ENCODE results near the gene HJV. TPM values are rescaled to one million over a fixed set of nuclear protein-coding genes. Genes with fewer than 3 reads are reported as not detected.
"Not testable (repeated sequence)": the region's sequence is repeated elsewhere in the genome, so short reads cannot be mapped to it uniquely, and the experiment has no call there.

The HJV gene
- total and polyA plus RNA-seq, 2 donors, result 0.38 to 0.62 TPM

DNA sequence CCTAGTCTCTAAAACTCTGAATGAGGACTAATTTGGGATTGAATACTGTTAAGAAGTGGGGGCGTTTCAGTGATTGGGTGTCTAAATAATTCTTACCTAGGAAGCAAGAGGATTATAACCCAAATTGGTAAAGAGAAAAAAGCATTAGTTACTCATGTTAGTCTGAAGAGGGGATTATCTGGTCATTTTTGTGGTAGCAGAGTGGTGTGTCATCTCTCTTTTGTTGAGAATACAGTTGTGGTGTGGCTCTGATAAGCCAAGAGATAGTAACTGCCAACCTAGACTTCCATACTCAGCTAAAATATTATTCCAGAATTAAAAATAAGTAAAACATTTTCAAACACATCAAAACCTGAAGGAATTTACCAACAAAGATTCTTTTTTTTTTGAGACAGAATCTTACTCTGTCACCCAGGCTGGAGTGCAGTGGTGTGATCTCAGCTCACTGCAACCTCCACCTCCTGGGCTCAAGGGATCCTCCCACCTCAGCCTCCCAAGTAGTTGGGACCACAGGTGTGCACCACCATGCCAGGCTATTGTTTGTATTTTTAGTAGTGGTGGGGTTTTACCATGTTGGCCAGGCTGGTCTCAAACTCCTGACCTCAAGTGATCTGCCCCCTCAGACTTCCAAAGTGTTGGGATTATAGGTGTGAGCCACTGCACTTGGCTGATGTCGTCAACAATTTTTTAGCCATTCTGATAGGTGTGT, 4.4 kb upstream of the HJV start:
- not testable (repeated sequence) for H3K4me3 ChIP-seq (ENCODE audit: low read length in 2 of 2); H3K4me1 ChIP-seq (ENCODE audit: control insufficient read depth in 2 of 2, insufficient read depth in 2 of 2, low read length in 2 of 2); H3K36me3 ChIP-seq (ENCODE audit: control insufficient read depth in 2 of 2, insufficient read depth in 2 of 2, low read length in 1 of 2); H3K9me3 ChIP-seq (ENCODE audit: control insufficient read depth in 2 of 2, insufficient read depth in 1 of 2, low read length in 1 of 2); H3K27ac ChIP-seq (ENCODE audit: low read depth in 1 of 2, low read length in 1 of 2); DNase-seq (ENCODE audit: low read depth in 6 of 9, low spot score in 9 of 9)
- 98% methylated on average over 2 of the region's 2 CpGs for WGBS
- H3K27me3 ChIP-seq (ENCODE audit: control insufficient read depth in 2 of 2, insufficient read depth in 1 of 2, low read length in 1 of 2), result peaks cover 0 to 20% of the 10 kb centered on the region in 2 donors

DNA sequence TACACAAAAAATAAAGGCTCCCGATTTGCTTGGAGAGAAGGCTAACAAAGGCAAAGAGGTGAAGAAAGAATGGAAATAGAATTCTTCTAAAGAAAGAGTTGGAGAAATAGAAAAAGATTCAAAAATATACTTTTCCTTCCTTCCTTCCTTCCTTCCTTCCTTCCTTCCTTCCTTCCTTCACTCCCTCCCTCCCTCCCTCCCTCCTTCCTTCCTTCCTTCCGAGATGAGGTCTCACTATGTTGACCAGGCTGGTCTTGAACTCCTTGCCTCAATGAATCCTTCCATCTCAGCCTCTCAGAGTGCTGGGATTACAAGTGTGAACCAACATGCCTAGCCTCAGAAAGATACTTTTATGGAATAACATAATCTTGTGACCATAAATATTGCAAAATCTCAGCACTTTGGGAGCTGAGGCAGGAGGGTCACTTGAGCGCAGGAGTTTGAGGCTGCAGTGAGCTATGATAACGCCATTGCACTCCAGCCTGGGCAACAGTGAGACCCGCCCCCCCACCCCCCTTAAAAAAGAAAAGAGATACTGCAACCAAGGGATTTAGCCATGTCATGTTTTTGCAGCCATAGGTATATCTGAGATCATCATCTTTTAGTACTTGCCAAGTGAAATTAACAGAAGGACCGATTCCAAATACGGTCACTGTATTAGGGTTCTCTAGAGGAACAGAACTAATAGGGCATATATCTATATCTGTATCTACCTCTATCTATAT, 1.0 kb upstream of the HJV start:
- no peaks in the 10 kb centered on the region for H3K36me3 ChIP-seq (ENCODE audit: control insufficient read depth in 2 of 2, insufficient read depth in 2 of 2, low read length in 1 of 2)
- H3K27me3 ChIP-seq (ENCODE audit: control insufficient read depth in 2 of 2, insufficient read depth in 1 of 2, low read length in 1 of 2), result peaks cover 20 to 53% of the 10 kb centered on the region in 2 donors
- WGBS, result 94% methylated on average over 7 of the region's 7 CpGs
- peaks cover 0 to 8% of the 10 kb centered on the region in 2 donors for H3K4me1 ChIP-seq (ENCODE audit: control insufficient read depth in 2 of 2, insufficient read depth in 2 of 2, low read length in 2 of 2)
- peaks cover 0 to 5% of the 10 kb centered on the region in 2 donors for H3K9me3 ChIP-seq (ENCODE audit: control insufficient read depth in 2 of 2, insufficient read depth in 1 of 2, low read length in 1 of 2)
- H3K27ac ChIP-seq (ENCODE audit: low read depth in 1 of 2, low read length in 1 of 2), result no peak overlapping the region
- no peak for DNase-seq (ENCODE audit: low read depth in 6 of 9, low spot score in 9 of 9)
- H3K4me3 ChIP-seq (ENCODE audit: low read length in 2 of 2), result no peak overlapping the region

DNA sequence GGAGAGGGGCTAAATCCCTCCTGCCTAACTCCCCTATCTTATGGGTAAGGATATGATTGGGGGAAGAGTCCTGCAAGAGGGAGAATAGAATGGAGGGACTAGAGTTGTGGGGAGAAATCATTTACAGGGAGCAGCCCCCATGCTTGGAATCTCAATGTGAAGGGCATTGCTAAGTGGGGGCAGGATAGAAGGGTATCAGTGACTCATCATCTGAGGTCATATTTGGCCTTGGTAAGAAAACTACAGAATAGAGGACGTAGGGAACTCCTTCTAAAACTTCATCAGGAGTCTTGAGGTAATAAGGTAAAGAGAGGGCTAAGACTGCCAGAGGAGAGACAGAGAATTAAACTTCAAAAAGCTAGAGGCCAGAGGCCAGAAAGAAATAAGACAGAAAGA, 487 bp downstream of the HJV start:
- no peak overlapping the region for H3K27ac ChIP-seq (ENCODE audit: low read depth in 1 of 2, low read length in 1 of 2)
- peaks cover 0 to 8% of the 10 kb centered on the region in 2 donors for H3K4me1 ChIP-seq (ENCODE audit: control insufficient read depth in 2 of 2, insufficient read depth in 2 of 2, low read length in 2 of 2)
- peaks cover 0 to 5% of the 10 kb centered on the region in 2 donors for H3K9me3 ChIP-seq (ENCODE audit: control insufficient read depth in 2 of 2, insufficient read depth in 1 of 2, low read length in 1 of 2)
- DNase-seq (ENCODE audit: low read depth in 6 of 9, low spot score in 9 of 9), result no peak
- WGBS, result 85% methylated on average over 1 of the region's 1 CpG
- peaks cover 23 to 67% of the 10 kb centered on the region in 2 donors for H3K27me3 ChIP-seq (ENCODE audit: control insufficient read depth in 2 of 2, insufficient read depth in 1 of 2, low read length in 1 of 2)
- no peaks in the 10 kb centered on the region for H3K36me3 ChIP-seq (ENCODE audit: control insufficient read depth in 2 of 2, insufficient read depth in 2 of 2, low read length in 1 of 2)
- no peak overlapping the region for H3K4me3 ChIP-seq (ENCODE audit: low read length in 2 of 2)

DNA sequence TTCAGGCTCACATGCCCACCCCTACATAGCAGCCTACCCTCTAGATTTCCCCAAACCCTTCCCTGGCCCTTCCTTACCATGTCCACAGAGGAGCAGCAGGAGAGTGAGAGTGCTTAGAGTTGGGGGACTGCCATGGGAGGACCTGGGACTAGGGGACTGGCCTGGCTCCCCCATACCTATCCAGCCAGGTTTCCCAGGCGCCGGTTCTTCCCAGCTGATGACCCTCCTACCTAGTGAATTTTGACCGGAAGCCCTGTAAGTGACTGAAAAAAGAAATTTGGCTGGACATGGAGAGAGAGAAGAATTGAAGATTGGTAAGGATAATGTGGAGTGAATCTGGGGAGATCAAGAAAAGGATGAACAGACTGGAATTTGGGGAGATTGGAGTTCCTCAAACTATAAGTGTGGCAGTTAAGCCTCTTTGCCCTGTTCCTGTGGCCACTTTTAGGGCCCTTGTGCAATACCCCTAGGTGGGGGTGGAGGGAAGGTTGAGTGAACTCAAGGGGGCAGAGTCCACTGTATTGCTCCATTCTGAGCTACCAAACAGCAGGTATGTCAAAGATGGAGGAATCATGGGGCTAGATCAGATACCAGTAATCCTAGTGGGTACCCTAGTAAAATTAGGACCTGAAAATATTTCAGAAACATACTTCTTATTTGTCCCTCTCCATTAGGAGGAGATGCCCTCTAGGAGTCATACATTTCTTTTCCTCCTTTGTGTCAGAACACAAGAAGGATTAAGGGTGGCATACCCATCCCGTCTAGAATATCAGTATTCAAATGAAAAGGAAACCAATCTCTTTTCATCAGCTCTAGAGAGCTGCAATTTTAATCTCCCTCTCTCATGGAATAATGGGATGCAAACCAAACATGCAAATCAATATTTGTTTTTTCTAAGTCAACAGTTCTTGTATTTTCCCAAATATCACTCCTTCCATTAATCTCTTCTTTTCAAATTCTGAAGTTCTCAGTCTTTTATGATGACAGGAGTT, 1.2 kb downstream of the HJV start:
- Histone ChIP-seq H3K9me3 (ENCODE audit: control insufficient read depth in 2 of 2, insufficient read depth in 1 of 2, low read length in 1 of 2) (peaks cover 0 to 5% of the 10 kb centered on the region in 2 donors), H3K27me3 (ENCODE audit: control insufficient read depth in 2 of 2, insufficient read depth in 1 of 2, low read length in 1 of 2) (peaks cover 23 to 69% of the 10 kb centered on the region in 2 donors), H3K4me1 (ENCODE audit: control insufficient read depth in 2 of 2, insufficient read depth in 2 of 2, low read length in 2 of 2) (peaks cover 0 to 8% of the 10 kb centered on the region in 2 donors), H3K27ac (ENCODE audit: low read depth in 1 of 2, low read length in 1 of 2) (no peak overlapping the region), H3K4me3 (ENCODE audit: low read length in 2 of 2) (no peak overlapping the region), H3K36me3 (ENCODE audit: control insufficient read depth in 2 of 2, insufficient read depth in 2 of 2, low read length in 1 of 2) (no peaks in the 10 kb centered on the region)
- WGBS, result 94% methylated on average over 4 of the region's 4 CpGs
- DNase-seq (ENCODE audit: low read depth in 6 of 9, low spot score in 9 of 9), result no peak

DNA sequence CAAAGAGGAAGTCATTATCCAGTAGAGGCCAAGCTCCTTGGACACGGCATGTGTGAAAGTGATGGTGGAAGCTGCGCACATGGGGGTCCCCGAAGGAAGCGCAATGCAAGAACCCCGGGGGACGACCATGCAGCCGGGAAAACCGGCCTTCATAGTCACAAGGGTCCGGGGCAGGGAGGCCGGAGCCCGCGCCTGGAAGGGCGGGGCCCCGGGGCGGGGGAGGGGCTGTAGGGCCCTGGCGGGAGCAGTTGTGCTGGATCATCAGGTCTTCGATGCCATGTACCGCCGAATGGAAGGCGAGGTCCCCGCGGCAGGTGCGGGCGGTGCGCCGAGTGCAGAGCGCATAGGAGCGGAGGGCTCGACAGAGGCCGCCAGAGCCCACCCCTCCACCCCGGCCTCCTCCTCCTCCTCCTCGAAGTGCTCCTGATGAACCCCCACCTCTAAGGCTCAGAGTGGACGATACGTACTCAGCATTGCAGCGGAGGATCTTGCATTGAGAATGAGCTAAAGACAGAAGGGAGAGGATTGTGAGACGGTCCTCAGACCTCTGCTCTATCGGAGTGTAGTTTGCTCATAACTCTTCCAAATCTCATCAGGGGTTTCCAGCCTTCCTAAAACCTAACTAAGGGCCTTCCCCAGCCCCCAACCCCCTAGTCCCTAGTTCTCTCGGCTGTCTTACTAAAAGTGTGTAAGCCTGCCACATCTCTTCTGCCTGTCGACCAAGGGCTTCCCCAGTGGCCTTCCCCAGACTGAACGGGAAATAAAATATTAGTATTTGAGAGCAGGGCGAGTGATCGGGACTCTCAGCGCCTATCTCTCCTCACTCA, 2.1 kb downstream of the HJV start:
- DNase-seq (ENCODE audit: low read depth in 6 of 9, low spot score in 9 of 9), result no peak
- Histone ChIP-seq H3K27ac (ENCODE audit: low read depth in 1 of 2, low read length in 1 of 2) (no peak overlapping the region), H3K4me1 (ENCODE audit: control insufficient read depth in 2 of 2, insufficient read depth in 2 of 2, low read length in 2 of 2) (peaks cover 0 to 8% of the 10 kb centered on the region in 2 donors), H3K4me3 (ENCODE audit: low read length in 2 of 2) (no peak overlapping the region), H3K27me3 (ENCODE audit: control insufficient read depth in 2 of 2, insufficient read depth in 1 of 2, low read length in 1 of 2) (peaks cover 23 to 69% of the 10 kb centered on the region in 2 donors), H3K9me3 (ENCODE audit: control insufficient read depth in 2 of 2, insufficient read depth in 1 of 2, low read length in 1 of 2) (peaks cover 0 to 5% of the 10 kb centered on the region in 2 donors), H3K36me3 (ENCODE audit: control insufficient read depth in 2 of 2, insufficient read depth in 2 of 2, low read length in 1 of 2) (no peaks in the 10 kb centered on the region)
- 19% methylated on average over 43 of the region's 43 CpGs for WGBS

DNA sequence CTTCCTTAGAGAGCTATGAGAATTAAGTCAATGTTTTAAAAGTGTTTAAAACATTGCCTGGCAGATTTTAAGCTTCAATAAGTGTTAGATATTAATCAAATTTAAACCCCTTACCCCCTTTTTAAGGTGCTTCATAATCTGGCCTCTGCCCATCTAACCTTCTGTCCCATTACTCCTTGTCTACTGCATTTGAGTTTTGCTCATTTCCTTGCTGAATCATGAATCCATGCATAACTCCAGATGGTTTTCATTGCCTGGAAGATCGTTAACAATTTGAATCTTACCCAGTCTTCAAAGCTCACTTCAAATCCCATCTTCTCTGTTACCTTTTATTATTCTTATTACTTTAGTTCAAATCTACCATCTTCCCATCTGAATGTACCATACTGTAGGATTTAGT, 4.6 kb downstream of the HJV start:
- Histone ChIP-seq H3K27ac (ENCODE audit: low read depth in 1 of 2, low read length in 1 of 2) (no peak overlapping the region), H3K27me3 (ENCODE audit: control insufficient read depth in 2 of 2, insufficient read depth in 1 of 2, low read length in 1 of 2) (peaks cover 23 to 61% of the 10 kb centered on the region in 2 donors), H3K4me1 (ENCODE audit: control insufficient read depth in 2 of 2, insufficient read depth in 2 of 2, low read length in 2 of 2) (peaks cover 0 to 8% of the 10 kb centered on the region in 2 donors), H3K4me3 (ENCODE audit: low read length in 2 of 2) (no peak overlapping the region), H3K9me3 (ENCODE audit: control insufficient read depth in 2 of 2, insufficient read depth in 1 of 2, low read length in 1 of 2) (peaks cover 0 to 5% of the 10 kb centered on the region in 2 donors), H3K36me3 (ENCODE audit: control insufficient read depth in 2 of 2, insufficient read depth in 2 of 2, low read length in 1 of 2) (no peaks in the 10 kb centered on the region)
- DNase-seq (ENCODE audit: low read depth in 6 of 9, low spot score in 9 of 9), result no peak
- 86% methylated on average over 1 of the region's 1 CpG for WGBS

DNA sequence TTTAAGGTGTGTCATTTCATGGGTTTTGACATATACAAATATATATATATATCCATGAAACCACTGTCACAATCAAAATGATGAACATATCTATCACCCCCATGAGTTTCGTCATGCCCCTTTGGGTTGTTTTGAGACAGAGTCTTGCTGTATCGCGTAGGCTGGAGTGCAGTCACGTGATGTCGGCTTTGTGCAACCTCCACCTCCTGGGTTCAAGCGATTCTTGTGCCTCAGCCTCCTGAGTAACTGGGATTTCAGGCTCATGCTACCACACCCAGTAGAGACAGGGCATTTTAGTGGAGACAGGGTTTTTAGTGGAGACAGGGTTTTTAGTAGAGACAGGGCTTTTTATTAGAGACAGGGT, 8.0 kb downstream of the HJV start:
- no peak overlapping the region for H3K4me3 ChIP-seq (ENCODE audit: low read length in 2 of 2)
- no peaks in the 10 kb centered on the region for H3K4me1 ChIP-seq (ENCODE audit: control insufficient read depth in 2 of 2, insufficient read depth in 2 of 2, low read length in 2 of 2)
- H3K36me3 ChIP-seq (ENCODE audit: control insufficient read depth in 2 of 2, insufficient read depth in 2 of 2, low read length in 1 of 2), result no peaks in the 10 kb centered on the region
- WGBS, result 94% methylated on average over 6 of the region's 6 CpGs
- no peak for DNase-seq (ENCODE audit: low read depth in 6 of 9, low spot score in 9 of 9)
- H3K27ac ChIP-seq (ENCODE audit: low read depth in 1 of 2, low read length in 1 of 2), result no peak overlapping the region
- peaks cover 10 to 28% of the 10 kb centered on the region in 2 donors for H3K27me3 ChIP-seq (ENCODE audit: control insufficient read depth in 2 of 2, insufficient read depth in 1 of 2, low read length in 1 of 2)
- no peaks in the 10 kb centered on the region for H3K9me3 ChIP-seq (ENCODE audit: control insufficient read depth in 2 of 2, insufficient read depth in 1 of 2, low read length in 1 of 2)

DNA sequence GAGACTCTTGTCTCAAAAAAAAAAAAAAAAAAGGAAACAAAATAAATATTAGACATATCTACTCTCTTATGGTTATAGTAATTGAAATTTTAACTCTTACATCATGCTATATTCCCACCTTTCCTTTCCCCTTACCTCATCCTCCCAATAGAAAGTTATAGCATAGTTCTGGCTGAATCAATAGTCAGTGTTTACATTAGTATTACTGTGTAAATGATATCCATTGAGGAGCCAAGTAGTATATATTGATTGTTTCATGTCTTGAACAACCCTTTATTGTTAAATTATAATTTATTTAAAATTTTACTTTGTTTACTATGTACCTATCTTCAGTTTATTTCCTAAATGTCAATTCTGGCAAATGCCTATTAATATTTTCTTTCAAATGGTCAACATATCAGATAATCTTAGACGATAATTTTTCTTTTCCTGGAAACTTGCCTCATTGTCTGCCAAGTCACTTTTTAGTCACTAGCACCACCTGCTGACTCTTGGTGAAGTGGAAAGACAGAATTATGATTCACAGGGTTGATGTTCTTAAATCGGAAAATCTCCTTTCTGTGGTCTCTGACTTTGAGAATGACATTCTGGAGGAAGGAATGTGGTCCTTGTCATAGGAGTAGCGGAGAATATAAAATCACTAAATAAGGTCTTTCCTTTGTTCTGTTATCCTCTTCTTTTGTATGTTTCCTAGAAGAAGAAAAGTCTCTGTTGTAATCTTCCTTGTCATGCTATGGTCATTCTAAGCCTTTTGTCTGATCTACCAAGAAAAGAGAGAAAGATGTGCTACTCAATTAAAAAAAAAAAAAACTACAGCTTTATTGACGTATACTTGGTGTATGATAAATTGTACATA, 8.6 kb downstream of the HJV start:
- 5% methylated on average over 4 of the region's 4 CpGs for WGBS
- Histone ChIP-seq H3K27me3 (ENCODE audit: control insufficient read depth in 2 of 2, insufficient read depth in 1 of 2, low read length in 1 of 2) (peaks cover 6 to 22% of the 10 kb centered on the region in 2 donors), H3K27ac (ENCODE audit: low read depth in 1 of 2, low read length in 1 of 2) (no peak overlapping the region)

More for the DNA sequence above, 8.6 kb downstream of the HJV start:
- H3K36me3 ChIP-seq (ENCODE audit: control insufficient read depth in 2 of 2, insufficient read depth in 2 of 2, low read length in 1 of 2), result no peaks in the 10 kb centered on the region
- no peak overlapping the region for H3K4me3 ChIP-seq (ENCODE audit: low read length in 2 of 2)
- DNase-seq (ENCODE audit: low read depth in 6 of 9, low spot score in 9 of 9), result peak in 2 of 9 donors; percentile 72 to 83
- H3K9me3 ChIP-seq (ENCODE audit: control insufficient read depth in 2 of 2, insufficient read depth in 1 of 2, low read length in 1 of 2), result no peaks in the 10 kb centered on the region
- no peaks in the 10 kb centered on the region for H3K4me1 ChIP-seq (ENCODE audit: control insufficient read depth in 2 of 2, insufficient read depth in 2 of 2, low read length in 2 of 2)
